HG03064 (cell line): Measurements from ENCODE around the gene AMFR.

ENCODE experiments used
- ATAC-seq: cut with Tn5 transposase; IDR thresholded peaks from one replicate; pipeline ENCODE4 v1.9.1; 2021; ENCODE audit warnings: low read depth; ENCODE audit not compliant: unreplicated experiment

The AMFR gene

GRCh38 chr16:56337131-56337857 lies 88.1 kb downstream of the AMFR start:
- no peak for ATAC-seq

- ATAC-seq: no peak
These were observed 88.6 kb downstream of the AMFR start for GRCh38 chr16:56336711-56337110.

- no peak for ATAC-seq
These were observed 89.2 kb downstream of the AMFR start for GRCh38 chr16:56336071-56336688.

- no peak for ATAC-seq
These were observed 90.6 kb downstream of the AMFR start for GRCh38 chr16:56334761-56335160.

GRCh38 chr16:56332464-56333079 lies 92.8 kb downstream of the AMFR start:
- no peak for ATAC-seq

- ATAC-seq: no peak
These were observed 93.4 kb downstream of the AMFR start for GRCh38 chr16:56331915-56332314.

GRCh38 chr16:56331399-56331798 lies 93.9 kb downstream of the AMFR start:
- no peak for ATAC-seq

- ATAC-seq: no peak
These were observed 94.9 kb downstream of the AMFR start for GRCh38 chr16:56330476-56330875.

- ATAC-seq: no peak
These were observed 95.5 kb downstream of the AMFR start for GRCh38 chr16:56329887-56330286.

- no peak for ATAC-seq
These were observed 96.9 kb downstream of the AMFR start for GRCh38 chr16:56328276-56329022.

GRCh38 chr16:56327929-56328258 lies 97.5 kb downstream of the AMFR start:
- no peak for ATAC-seq

- no peak for ATAC-seq
These were observed 98.0 kb downstream of the AMFR start for GRCh38 chr16:56327071-56327928.

- no peak for ATAC-seq
These were observed 99.4 kb downstream of the AMFR start for GRCh38 chr16:56325956-56326355.

GRCh38 chr16:56324406-56324805 lies 100.9 kb downstream of the AMFR start:
- no peak for ATAC-seq

- ATAC-seq: no peak
These were observed 103.8 kb downstream of the AMFR start for GRCh38 chr16:56321571-56321970.

- ATAC-seq: no peak
These were observed 104.4 kb downstream of the AMFR start for GRCh38 chr16:56320811-56321558.

- no peak for ATAC-seq
These were observed 105.3 kb downstream of the AMFR start for GRCh38 chr16:56320056-56320455.

GRCh38 chr16:56319376-56319775 lies 106.0 kb downstream of the AMFR start:
- ATAC-seq: no peak

- ATAC-seq: no peak
These were observed 106.6 kb downstream of the AMFR start for GRCh38 chr16:56318827-56319140.
